Lower lobe of right lung (tissue), 2 donors: ENCODE measurements around the gene DPH5. TPM values are rescaled to one million over a fixed set of nuclear protein-coding genes. Genes with fewer than 3 reads are reported as not detected.
"Not testable (repeated sequence)": the region's sequence is repeated elsewhere in the genome, so short reads cannot be mapped to it uniquely, and the experiment has no call there.

Experiments
- ATAC-seq, 2 donors: fragments of 200-7000 bp; cut with Tn5 transposase; one replicate each; pipeline ENCODE4 v1.9.1; 2020 to 2022; ENCODE audit warnings: mild to moderate bottlenecking in 2 of 2, moderate library complexity in 2 of 2
- DNase-seq: peaks from one replicate; pipeline ENCODE4 v3.0.0-alpha.2; 2020
- H3K27ac ChIP-seq: fragments of 200-600 bp; one replicate; pipeline ENCODE4 v1.8.0; 2022
- H3K27me3 ChIP-seq: fragments of 200-600 bp; one replicate; pipeline ENCODE4 v1.8.0; 2022; ENCODE audit warnings: low read depth
- H3K36me3 ChIP-seq: fragments of 200-600 bp; one replicate; pipeline ENCODE4 v1.8.0; 2022; ENCODE audit warnings: mild to moderate bottlenecking
- H3K4me1 ChIP-seq: fragments of 200-600 bp; one replicate; pipeline ENCODE4 v1.8.0; 2022
- H3K4me3 ChIP-seq: fragments of 200-600 bp; one replicate; pipeline ENCODE4 v1.8.0; 2022; ENCODE audit warnings: mild to moderate bottlenecking
- H3K9me3 ChIP-seq: fragments of 200-600 bp; one replicate; pipeline ENCODE4 v1.8.0; 2022
- intact Hi-C: fragments of 100-400 bp; cut with DNase I; formaldehyde crosslinking; loops from one replicate; pipeline ENCODE4 v1.11.0; 2022
- total RNA-seq: library from RNA; stranded (reverse); fragmentation: NEBNext Ultra II Directional; extraction: Animal tissue kit (Norgen Biotek cat#: 25700); gene quantifications from one replicate; pipeline ENCODE4 v1.2.1, GENCODE V29; 2021
- TF ChIP-seq, protein P1 (sequence below): fragments of 200-600 bp; IDR thresholded peaks from one replicate; pipeline ENCODE4 v1.8.0; 2022; ENCODE audit warnings: antibody characterized with exemption, mild to moderate bottlenecking
- donor health status: DM: no; HTN: yes; CAD: no; lungs with severe emphysema.

Gene DPH5
- total RNA-seq, 1 donor from 2014 or later, result 33.1 TPM

DNA sequence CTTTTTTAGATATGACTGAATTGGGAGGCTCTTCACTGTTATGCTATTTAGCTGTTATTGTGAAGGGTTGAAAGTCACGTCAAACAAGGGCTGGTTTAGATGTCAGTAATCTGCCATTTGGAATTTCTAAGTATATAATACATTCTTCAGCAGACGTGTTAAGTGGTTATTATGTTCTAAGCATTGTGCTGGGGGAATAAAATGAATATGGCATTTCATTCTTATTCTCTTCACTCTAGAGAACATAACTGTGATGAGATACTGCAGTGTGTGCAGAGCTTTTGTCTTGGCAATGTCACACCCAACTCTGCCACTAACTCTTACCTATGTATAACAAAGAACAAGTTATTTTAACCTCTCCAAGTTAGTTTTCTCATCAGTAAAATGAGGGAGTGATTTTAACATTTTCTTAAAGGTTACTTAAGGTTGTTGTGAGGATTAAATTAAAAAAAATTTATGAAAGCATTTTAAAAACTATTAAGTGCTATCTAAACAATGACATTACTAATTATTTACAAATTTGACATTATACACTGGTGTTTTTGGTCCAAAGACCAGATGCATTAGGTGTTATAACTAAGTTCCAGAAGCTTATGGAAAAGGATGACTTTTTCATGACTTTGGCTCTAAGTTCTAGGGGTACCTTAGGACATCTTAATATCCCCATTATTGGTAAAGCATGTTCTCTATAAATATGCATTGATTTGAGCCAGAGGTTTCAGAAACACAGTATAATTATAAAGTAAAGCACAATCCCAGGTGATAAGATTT lies 71.4 kb downstream of the DPH5 start:
- Histone ChIP-seq H3K36me3 (peaks cover 5% of the 10 kb centered on the region), H3K9me3 (no peaks in the 10 kb centered on the region), H3K27me3 (no peaks in the 10 kb centered on the region), H3K27ac (no peak overlapping the region), H3K4me3 (no peak overlapping the region), H3K4me1 (peaks cover 24% of the 10 kb centered on the region)
- intact Hi-C loops, result no loop called here
- DNase-seq (no peak), ATAC-seq (no peak)
- TF ChIP-seq, protein P1, sequence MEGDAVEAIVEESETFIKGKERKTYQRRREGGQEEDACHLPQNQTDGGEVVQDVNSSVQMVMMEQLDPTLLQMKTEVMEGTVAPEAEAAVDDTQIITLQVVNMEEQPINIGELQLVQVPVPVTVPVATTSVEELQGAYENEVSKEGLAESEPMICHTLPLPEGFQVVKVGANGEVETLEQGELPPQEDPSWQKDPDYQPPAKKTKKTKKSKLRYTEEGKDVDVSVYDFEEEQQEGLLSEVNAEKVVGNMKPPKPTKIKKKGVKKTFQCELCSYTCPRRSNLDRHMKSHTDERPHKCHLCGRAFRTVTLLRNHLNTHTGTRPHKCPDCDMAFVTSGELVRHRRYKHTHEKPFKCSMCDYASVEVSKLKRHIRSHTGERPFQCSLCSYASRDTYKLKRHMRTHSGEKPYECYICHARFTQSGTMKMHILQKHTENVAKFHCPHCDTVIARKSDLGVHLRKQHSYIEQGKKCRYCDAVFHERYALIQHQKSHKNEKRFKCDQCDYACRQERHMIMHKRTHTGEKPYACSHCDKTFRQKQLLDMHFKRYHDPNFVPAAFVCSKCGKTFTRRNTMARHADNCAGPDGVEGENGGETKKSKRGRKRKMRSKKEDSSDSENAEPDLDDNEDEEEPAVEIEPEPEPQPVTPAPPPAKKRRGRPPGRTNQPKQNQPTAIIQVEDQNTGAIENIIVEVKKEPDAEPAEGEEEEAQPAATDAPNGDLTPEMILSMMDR, result no peak

DNA sequence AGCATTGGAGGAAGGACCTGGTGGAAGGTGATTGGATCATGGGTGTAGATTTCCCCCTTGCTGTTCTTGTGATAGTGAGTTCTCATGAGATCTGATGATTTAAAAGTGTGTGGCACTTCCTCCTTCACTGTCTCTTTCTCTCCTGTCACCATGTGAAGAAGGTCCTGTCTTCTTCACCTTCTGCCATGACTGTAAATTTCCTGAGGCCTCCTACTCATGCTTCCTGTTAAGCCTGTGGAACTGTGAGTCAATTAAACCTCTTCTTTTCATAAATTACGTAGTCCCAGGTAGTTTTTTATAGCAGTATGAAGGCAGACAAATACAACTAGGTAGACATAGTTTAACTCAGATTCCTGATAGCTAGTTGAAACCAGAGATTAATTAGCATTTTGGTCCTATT lies 72.6 kb downstream of the DPH5 start:
- H3K9me3 ChIP-seq, ATAC-seq, H3K27me3 ChIP-seq, intact Hi-C loops, DNase-seq, H3K4me3 ChIP-seq, H3K36me3 ChIP-seq, H3K27ac ChIP-seq: not testable (repeated sequence)
- peaks cover 31% of the 10 kb centered on the region for H3K4me1 ChIP-seq

GRCh38 chr1:100952104-100952745 lies 73.4 kb downstream of the DPH5 start:
- Histone ChIP-seq H3K4me1 (peaks cover 31% of the 10 kb centered on the region), H3K27ac (no peak overlapping the region), H3K36me3 (peaks cover 5% of the 10 kb centered on the region), H3K27me3 (no peaks in the 10 kb centered on the region), H3K4me3 (no peak overlapping the region), H3K9me3 (no peaks in the 10 kb centered on the region)
- no peak for ATAC-seq
- TF ChIP-seq, protein P1, result no peak
- intact Hi-C loops, result no loop called here
- DNase-seq, result no peak

DNA sequence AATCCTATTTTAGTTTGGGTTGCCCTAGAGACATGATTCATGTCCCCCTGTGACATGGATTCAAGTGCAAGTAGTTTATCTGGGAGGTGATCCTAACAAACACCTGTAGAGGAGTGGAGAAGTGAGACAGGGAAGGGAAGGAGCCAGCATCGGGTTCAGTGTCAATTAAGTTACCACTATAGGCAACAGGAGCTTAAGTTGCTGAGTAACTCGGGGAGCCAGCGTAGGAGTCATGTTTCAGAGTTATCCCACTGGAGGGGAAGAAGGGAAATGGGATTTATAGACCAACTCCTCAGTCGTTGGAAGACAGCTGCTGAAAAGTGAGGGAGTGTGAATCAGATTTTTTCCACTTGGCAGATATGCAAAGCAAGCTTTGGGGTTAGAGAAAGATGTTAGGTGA lies 74.8 kb downstream of the DPH5 start:
- peaks cover 30% of the 10 kb centered on the region for H3K4me1 ChIP-seq
- no peak for ATAC-seq

DNA sequence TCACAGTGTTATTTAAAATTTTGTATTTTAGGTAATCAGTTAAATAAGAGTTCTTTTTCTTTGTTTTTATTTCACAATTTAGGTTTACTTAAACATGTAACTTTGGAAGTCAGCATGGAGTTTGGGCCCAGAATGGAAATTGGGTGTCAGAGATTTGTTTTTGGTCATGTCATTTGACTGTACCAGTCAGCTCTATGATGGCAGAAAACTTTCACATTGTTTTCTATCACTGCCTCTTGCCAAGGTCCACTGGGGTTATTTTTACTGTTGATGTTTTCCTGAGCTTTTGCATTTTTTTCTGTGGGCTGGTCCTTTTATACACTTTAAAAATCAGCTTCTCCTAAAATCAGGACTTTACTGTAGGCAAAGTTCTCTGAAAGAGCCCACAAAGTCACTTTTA lies 75.2 kb downstream of the DPH5 start:
- no peaks in the 10 kb centered on the region for H3K9me3 ChIP-seq
- peaks cover 5% of the 10 kb centered on the region for H3K36me3 ChIP-seq
- no peaks in the 10 kb centered on the region for H3K27me3 ChIP-seq
- peak overlapping the region; percentile 28 for H3K27ac ChIP-seq
- DNase-seq (no peak), ATAC-seq (no peak)
- no peak overlapping the region for H3K4me3 ChIP-seq
- intact Hi-C loops, result no loop called here
- TF ChIP-seq, protein P1, result no peak
- peaks cover 26% of the 10 kb centered on the region for H3K4me1 ChIP-seq

More for the DNA sequence above, 74.8 kb downstream of the DPH5 start:
- no peak for DNase-seq
- intact Hi-C loops, result no loop called here
- H3K9me3 ChIP-seq, result no peaks in the 10 kb centered on the region
- H3K27me3 ChIP-seq, result no peaks in the 10 kb centered on the region
- peak overlapping the region; percentile 28 for H3K27ac ChIP-seq
- TF ChIP-seq, protein P1, result no peak
- no peak overlapping the region for H3K4me3 ChIP-seq
- peaks cover 5% of the 10 kb centered on the region for H3K36me3 ChIP-seq

GRCh38 chr1:100949515-100950158 lies 75.9 kb downstream of the DPH5 start:
- H3K4me3 ChIP-seq, intact Hi-C loops, H3K36me3 ChIP-seq, H3K27me3 ChIP-seq, H3K9me3 ChIP-seq: not testable (repeated sequence)
- peak; percentile 80 for DNase-seq
- Histone ChIP-seq H3K4me1 (peaks cover 22% of the 10 kb centered on the region), H3K27ac (peak overlapping the region; percentile 49)
- peak; percentile 68 for ATAC-seq

GRCh38 chr1:100948721-100949405 lies 76.7 kb downstream of the DPH5 start:
- H3K9me3 ChIP-seq, H3K27me3 ChIP-seq, DNase-seq, intact Hi-C loops, H3K4me3 ChIP-seq, ATAC-seq, H3K36me3 ChIP-seq: not testable (repeated sequence)
- H3K4me1 ChIP-seq, result peaks cover 22% of the 10 kb centered on the region
- peak overlapping the region; percentile 49 for H3K27ac ChIP-seq

- H3K27ac ChIP-seq, intact Hi-C loops, DNase-seq, H3K27me3 ChIP-seq, ATAC-seq, H3K36me3 ChIP-seq, H3K4me3 ChIP-seq, H3K9me3 ChIP-seq: not testable (repeated sequence)
- H3K4me1 ChIP-seq, result peaks cover 22% of the 10 kb centered on the region
These were observed 77.8 kb downstream of the DPH5 start for GRCh38 chr1:100947816-100948215.

DNA sequence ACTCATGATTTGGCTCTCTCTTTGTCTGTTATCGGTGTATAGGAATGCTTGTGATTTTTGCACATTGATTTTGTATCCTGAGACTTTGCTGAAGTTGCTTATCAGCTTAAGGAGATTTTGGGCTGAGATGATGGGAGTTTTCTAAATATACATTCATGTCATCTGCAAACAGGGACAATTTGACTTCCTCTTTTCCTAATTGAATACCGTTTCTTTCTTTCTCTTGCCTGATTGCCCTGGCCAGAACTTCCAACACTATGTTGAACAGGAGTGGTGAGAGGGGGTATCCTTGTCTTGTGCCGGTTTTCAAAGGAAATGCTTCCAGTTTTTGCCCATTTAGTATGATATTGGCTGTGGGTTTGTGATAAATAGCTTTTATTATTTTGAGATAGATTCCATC lies 79.5 kb downstream of the DPH5 start:
- H3K4me3 ChIP-seq, H3K9me3 ChIP-seq, H3K27me3 ChIP-seq, ATAC-seq, H3K27ac ChIP-seq, DNase-seq, intact Hi-C loops: not testable (repeated sequence)
- peaks cover 22% of the 10 kb centered on the region for H3K4me1 ChIP-seq
- peaks cover 15% of the 10 kb centered on the region for H3K36me3 ChIP-seq
